Sigmoid colon (tissue), 4 donors: ENCODE data around the gene CCDC158.

Experiments
- POLR2A ChIP-seq, 2 donors: fragments of 450-650 bp; IDR thresholded peaks; one replicate each; pipeline ENCODE4 v1.6.1; 2016; ENCODE audit warnings: antibody characterized with exemption in 2 of 2, mild to moderate bottlenecking in 2 of 2, moderate library complexity in 2 of 2
- POLR2AphosphoS5 ChIP-seq, 4 donors: sonication (generic); formaldehyde crosslinking; IDR thresholded peaks; one replicate each; pipeline ENCODE4 v1.6.1; 2017; ENCODE audit warnings: antibody characterized with exemption in 4 of 4
- TF ChIP-seq, protein P1 (sequence below), 4 experiments: fragments of 450-650 bp in 3 of 4; fragments of 200-600 bp in 1 of 4; IDR thresholded peaks; one replicate each; pipeline ENCODE4 v1.5.1; 2016 to 2019; ENCODE audit warnings: antibody characterized with exemption in 4 of 4, mild to moderate bottlenecking in 3 of 4, moderate library complexity in 2 of 4

DNA sequence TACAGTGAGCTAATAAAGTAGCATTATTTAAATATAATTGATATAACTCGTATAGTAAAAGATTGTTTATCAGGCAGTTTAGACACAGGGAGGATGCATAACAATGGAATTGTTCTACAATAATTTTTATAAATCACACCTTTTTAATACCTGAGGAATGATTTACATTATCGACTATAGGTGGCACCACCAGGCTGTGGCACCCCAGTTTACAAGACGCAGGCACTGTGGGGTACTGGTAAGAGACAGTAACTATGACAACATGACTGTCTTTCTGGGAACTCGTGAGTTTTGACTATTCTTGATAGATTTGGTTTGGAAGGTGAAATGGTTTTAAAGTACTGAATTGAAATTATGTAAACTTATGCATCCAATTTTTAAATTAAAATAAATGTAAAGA lies 141.5 kb downstream of the CCDC158 start:
- TF ChIP-seq, protein P1, sequence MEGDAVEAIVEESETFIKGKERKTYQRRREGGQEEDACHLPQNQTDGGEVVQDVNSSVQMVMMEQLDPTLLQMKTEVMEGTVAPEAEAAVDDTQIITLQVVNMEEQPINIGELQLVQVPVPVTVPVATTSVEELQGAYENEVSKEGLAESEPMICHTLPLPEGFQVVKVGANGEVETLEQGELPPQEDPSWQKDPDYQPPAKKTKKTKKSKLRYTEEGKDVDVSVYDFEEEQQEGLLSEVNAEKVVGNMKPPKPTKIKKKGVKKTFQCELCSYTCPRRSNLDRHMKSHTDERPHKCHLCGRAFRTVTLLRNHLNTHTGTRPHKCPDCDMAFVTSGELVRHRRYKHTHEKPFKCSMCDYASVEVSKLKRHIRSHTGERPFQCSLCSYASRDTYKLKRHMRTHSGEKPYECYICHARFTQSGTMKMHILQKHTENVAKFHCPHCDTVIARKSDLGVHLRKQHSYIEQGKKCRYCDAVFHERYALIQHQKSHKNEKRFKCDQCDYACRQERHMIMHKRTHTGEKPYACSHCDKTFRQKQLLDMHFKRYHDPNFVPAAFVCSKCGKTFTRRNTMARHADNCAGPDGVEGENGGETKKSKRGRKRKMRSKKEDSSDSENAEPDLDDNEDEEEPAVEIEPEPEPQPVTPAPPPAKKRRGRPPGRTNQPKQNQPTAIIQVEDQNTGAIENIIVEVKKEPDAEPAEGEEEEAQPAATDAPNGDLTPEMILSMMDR (IDR thresholded peaks at IDR 0.05), result no peak
- no peak for TF ChIP-seq POLR2AphosphoS5 (IDR thresholded peaks at IDR 0.05)
- TF ChIP-seq POLR2A (IDR thresholded peaks at IDR 0.05), result no peak
